ENCODE measurements around the gene PSMD14.

Gene PSMD14

GRCh38 chr2:161445097-161445496 lies 136.9 kb downstream of the PSMD14 start:
- Mint-ChIP-seq H3K27ac (no peak overlapping the region), H3K36me3 (no peaks in the 10 kb centered on the region), H3K4me1 (no peaks in the 10 kb centered on the region), H3K27me3 (peaks cover 7 to 26% of the 10 kb centered on the region in 2 donors), H3K9me3 (no peaks in the 10 kb centered on the region), H3K4me3 (no peak overlapping the region)
- ATAC-seq (replicated peaks) (no peak), DNase-seq (no peak)

GRCh38 chr2:161448431-161448830 lies 140.2 kb downstream of the PSMD14 start:
- Mint-ChIP-seq H3K9me3 (no peaks in the 10 kb centered on the region), H3K4me1 (no peaks in the 10 kb centered on the region), H3K27ac (no peak overlapping the region), H3K36me3 (no peaks in the 10 kb centered on the region), H3K27me3 (peaks cover 11 to 20% of the 10 kb centered on the region in 2 donors), H3K4me3 (no peak overlapping the region)
- DNase-seq: no peak
- ATAC-seq (replicated peaks): no peak

Data from stimulated activated naive B cell treated with anti-CD40 and anti-IgM and Interleukin-4, amounts not matched to agents 10 μg/mL and 1 μg/mL and 100 μg/mL, for 72 hours (primary cell).